Mesendoderm (in vitro differentiated cells): ENCODE measurements around the gene IPMK.
"Not testable (repeated sequence)": the region's sequence is repeated elsewhere in the genome, so short reads cannot be mapped to it uniquely, and the experiment has no call there.

Experiments
- DNase-seq: peaks from one replicate; pipeline ENCODE4 v3.0.0; 2013
- H2AK5ac ChIP-seq: 2 replicates; pipeline ENCODE4 v1.6.1; 2013; ENCODE audit warnings: low read length, inconsistent platforms
- H2BK120ac ChIP-seq: 2 replicates; pipeline ENCODE4 v1.6.1; 2013; ENCODE audit warnings: low read depth, mild to moderate bottlenecking, low read length, moderate library complexity, mixed read lengths
- H2BK15ac ChIP-seq: replicated peaks from 2 replicates; pipeline ENCODE4 v1.6.1; 2013; ENCODE audit warnings: low read depth, mild to moderate bottlenecking, moderate library complexity
- H2BK5ac ChIP-seq: 2 replicates; pipeline ENCODE4 v1.6.1; 2013; ENCODE audit warnings: low read length, inconsistent platforms
- H3K18ac ChIP-seq: 2 replicates; pipeline ENCODE4 v1.6.1; 2013; ENCODE audit warnings: mild to moderate bottlenecking, low read length, mixed read lengths
- H3K23ac ChIP-seq: one replicate; pipeline ENCODE4 v1.6.1; 2013; ENCODE audit warnings: low read length
- H3K27ac ChIP-seq: 2 replicates; pipeline ENCODE4 v1.5.1; 2013; ENCODE audit warnings: low read depth, mild to moderate bottlenecking, inconsistent platforms, low read length, moderate library complexity
- H3K27me3 ChIP-seq: 2 replicates; pipeline ENCODE4 v1.6.1; 2013; ENCODE audit warnings: low read length, control low read depth, mild to moderate bottlenecking, inconsistent platforms; ENCODE audit not compliant: insufficient read depth, poor library complexity
- H3K36me3 ChIP-seq: 2 replicates; pipeline ENCODE4 v1.6.1; 2013; ENCODE audit warnings: low read length, inconsistent platforms; ENCODE audit not compliant: control insufficient read depth, insufficient read depth
- H3K4ac ChIP-seq: one replicate; pipeline ENCODE4 v1.6.1; 2013; ENCODE audit warnings: low read depth, mild to moderate bottlenecking, low read length, moderate library complexity
- H3K4me1 ChIP-seq: 2 replicates; pipeline ENCODE4 v1.6.1; 2013; ENCODE audit warnings: low read depth, low read length, inconsistent platforms; ENCODE audit not compliant: control insufficient read depth
- H3K4me2 ChIP-seq: 2 replicates; pipeline ENCODE4 v1.6.1; 2013; ENCODE audit warnings: low read length
- H3K4me3 ChIP-seq: 2 replicates; pipeline ENCODE4 v1.5.1; 2013; ENCODE audit warnings: mild to moderate bottlenecking, low read length
- H3K56ac ChIP-seq: one replicate; pipeline ENCODE4 v1.6.1; 2013; ENCODE audit warnings: low read length
- H3K79me1 ChIP-seq: 2 replicates; pipeline ENCODE4 v1.6.1; 2013; ENCODE audit warnings: low read length, inconsistent platforms
- H3K79me2 ChIP-seq: 2 replicates; pipeline ENCODE4 v1.6.1; 2013; ENCODE audit warnings: mild to moderate bottlenecking, low read length; ENCODE audit not compliant: control insufficient read depth, insufficient read depth
- H3K9ac ChIP-seq: 2 replicates; pipeline ENCODE4 v1.6.1; 2013; ENCODE audit warnings: low read length, inconsistent platforms
- H4K5ac ChIP-seq: one replicate; pipeline ENCODE4 v1.6.1; 2013; ENCODE audit warnings: low read length
- H4K8ac ChIP-seq: one replicate; pipeline ENCODE4 v1.6.1; 2013; ENCODE audit warnings: low read depth, mild to moderate bottlenecking, control low read depth, low read length, moderate library complexity
- WGBS: extraction: QIAGEN DNeasy Blood & Tissue Kit; methylation state at CpG from one replicate; pipeline ENCODE4 v1.1.7; 2013; ENCODE audit warnings: low lambda C conversion rate, missing lambda C conversion rate; ENCODE audit not compliant: insufficient coverage; ENCODE audit errors: extremely low coverage; 5-methylcytosine and 5-hydroxymethylcytosine counted together

Gene IPMK

DNA sequence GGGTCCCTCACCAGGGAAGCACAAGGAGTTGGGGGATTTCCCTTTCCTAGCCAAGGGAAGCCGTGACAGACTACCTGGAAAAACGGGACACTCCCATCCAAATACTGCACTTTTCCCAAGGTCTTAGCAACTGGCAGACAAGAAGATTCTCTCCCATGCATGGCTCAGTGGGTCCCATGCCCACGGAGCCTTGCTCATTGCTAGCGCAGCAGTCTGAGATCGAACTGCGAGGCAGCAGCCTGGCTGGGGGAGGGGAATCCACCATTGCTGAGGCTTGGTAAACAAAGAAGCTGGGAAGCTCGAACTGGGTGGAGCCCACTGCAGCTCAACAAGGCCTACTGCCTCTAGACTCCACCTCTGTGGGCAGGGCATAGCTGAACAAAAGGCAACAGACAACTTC lies 37.8 kb downstream of the IPMK start:
- not testable (repeated sequence) for H4K5ac ChIP-seq, H3K4ac ChIP-seq, H3K79me2 ChIP-seq, H3K23ac ChIP-seq, H3K4me1 ChIP-seq, H2BK15ac ChIP-seq, H3K36me3 ChIP-seq, H3K27ac ChIP-seq, H3K4me3 ChIP-seq, H3K79me1 ChIP-seq, H3K18ac ChIP-seq, H2BK5ac ChIP-seq, H3K27me3 ChIP-seq, H2BK120ac ChIP-seq, H2AK5ac ChIP-seq, H3K4me2 ChIP-seq, H3K9ac ChIP-seq, H4K8ac ChIP-seq
- peak; percentile 34 for DNase-seq
- peak overlapping the region; percentile 42 for H3K56ac ChIP-seq
- WGBS = no CpG with 5 or more reads among the region's 7 CpGs

DNA sequence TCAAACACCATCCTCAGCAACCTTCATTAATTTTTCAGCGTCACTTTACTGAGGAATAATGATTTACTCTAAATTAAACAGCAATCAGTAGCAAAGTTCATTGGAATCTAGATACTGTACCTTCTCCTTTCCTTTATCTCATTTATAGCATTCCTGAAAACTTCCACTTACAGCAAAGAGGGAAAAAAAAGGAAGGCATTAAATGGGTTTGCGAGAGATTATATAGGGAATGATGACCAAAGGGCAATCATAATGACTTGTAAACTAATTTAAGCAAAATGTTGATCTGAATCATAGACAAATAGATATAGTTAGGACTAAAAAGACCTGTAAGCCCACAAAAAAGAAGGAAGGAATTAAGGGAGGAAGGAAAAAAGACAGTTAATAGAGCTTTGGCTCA lies 42.0 kb downstream of the IPMK start:
- no peaks in the 10 kb centered on the region for H3K79me2 ChIP-seq
- WGBS = no CpG with 5 or more reads among the region's 2 CpGs
- no peak overlapping the region for H3K4me3 ChIP-seq
- no peaks in the 10 kb centered on the region for H3K4me1 ChIP-seq
- H2BK15ac ChIP-seq = no peak overlapping the region
- H3K36me3 ChIP-seq = no peaks in the 10 kb centered on the region
- H3K18ac ChIP-seq = no peak overlapping the region
- no peak overlapping the region for H2AK5ac ChIP-seq
- no peaks in the 10 kb centered on the region for H3K79me1 ChIP-seq
- H2BK120ac ChIP-seq = no peak overlapping the region
- H3K4me2 ChIP-seq = no peak overlapping the region
- no peak overlapping the region for H4K5ac ChIP-seq
- no peak overlapping the region for H3K4ac ChIP-seq
- no peak overlapping the region for H4K8ac ChIP-seq
- H3K23ac ChIP-seq = no peak overlapping the region
- H2BK5ac ChIP-seq = no peak overlapping the region
- H3K27me3 ChIP-seq = no peaks in the 10 kb centered on the region
- no peak overlapping the region for H3K56ac ChIP-seq
- H3K9ac ChIP-seq = no peak overlapping the region
- DNase-seq = no peak
- no peak overlapping the region for H3K27ac ChIP-seq

DNA sequence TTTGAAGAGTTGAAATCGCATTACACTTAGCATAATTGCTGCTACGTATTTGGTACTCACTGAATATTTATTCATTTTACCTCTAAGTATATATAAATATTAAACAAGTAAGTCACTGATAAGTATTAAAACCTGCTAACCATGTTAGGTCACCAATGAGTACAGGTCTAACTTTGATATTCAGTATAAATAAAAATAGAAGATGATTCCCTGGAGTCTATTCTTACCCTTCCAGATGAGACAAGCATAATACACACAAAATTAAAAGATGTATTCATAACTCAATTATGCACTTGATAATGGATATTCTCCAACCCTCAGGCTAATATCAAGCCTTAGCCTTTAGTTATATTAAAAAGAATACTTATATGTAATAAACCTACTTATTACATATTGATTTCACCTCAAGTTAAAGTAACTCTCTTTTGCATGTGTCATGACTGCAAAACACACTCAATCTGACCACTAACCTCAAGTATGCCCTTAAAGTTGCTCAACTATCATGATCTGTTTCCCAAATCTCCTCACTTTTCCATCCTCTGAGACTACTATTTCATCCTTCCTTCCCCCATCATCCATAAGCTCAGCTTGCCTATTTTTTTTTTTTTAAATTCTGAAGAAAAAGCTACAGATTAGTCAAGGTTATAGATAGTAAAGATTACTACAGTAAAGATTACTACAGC lies 46.8 kb downstream of the IPMK start:
- Histone ChIP-seq H3K56ac (no peak overlapping the region), H3K23ac (no peak overlapping the region), H2BK120ac (no peak overlapping the region), H3K79me2 (no peaks in the 10 kb centered on the region), H3K4ac (no peak overlapping the region), H2BK15ac (no peak overlapping the region), H3K79me1 (no peaks in the 10 kb centered on the region), H3K27me3 (no peaks in the 10 kb centered on the region), H3K18ac (no peak overlapping the region), H3K4me1 (no peaks in the 10 kb centered on the region), H2BK5ac (no peak overlapping the region), H3K4me3 (no peak overlapping the region), H3K9ac (no peak overlapping the region), H3K4me2 (no peak overlapping the region), H3K36me3 (no peaks in the 10 kb centered on the region), H4K8ac (no peak overlapping the region), H2AK5ac (no peak overlapping the region), H3K27ac (no peak overlapping the region), H4K5ac (no peak overlapping the region)
- no CpG with 5 or more reads among the region's 2 CpGs for WGBS
- DNase-seq = no peak

DNA sequence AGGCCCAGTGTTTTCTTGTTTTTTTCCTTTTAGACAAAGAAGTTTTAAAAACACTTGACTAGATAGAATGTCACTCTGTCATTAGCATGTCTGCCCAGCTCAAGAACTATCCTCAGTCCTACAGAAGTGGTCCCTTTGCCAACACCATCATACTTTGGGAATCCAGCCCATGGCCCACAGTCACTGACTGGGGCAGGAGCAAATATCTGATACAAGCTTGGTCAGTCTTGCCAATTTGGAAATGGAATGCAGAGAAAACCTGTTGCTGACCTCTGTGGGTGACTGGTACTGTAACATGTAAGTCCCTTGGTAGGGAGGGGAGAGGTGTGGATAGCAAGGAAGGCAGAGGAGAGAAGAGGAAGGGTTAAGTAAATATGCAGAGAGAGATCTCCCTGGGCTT lies 47.8 kb downstream of the IPMK start:
- no peak overlapping the region for H2AK5ac ChIP-seq
- H2BK15ac ChIP-seq = no peak overlapping the region
- H3K27ac ChIP-seq = no peak overlapping the region
- H3K79me1 ChIP-seq = no peaks in the 10 kb centered on the region
- H3K4ac ChIP-seq = no peak overlapping the region
- H3K9ac ChIP-seq = no peak overlapping the region
- no peak overlapping the region for H4K5ac ChIP-seq
- H4K8ac ChIP-seq = no peak overlapping the region
- no peaks in the 10 kb centered on the region for H3K4me1 ChIP-seq
- no peaks in the 10 kb centered on the region for H3K79me2 ChIP-seq
- no peak overlapping the region for H3K23ac ChIP-seq
- H3K4me2 ChIP-seq = no peak overlapping the region
- DNase-seq = no peak
- H2BK5ac ChIP-seq = no peak overlapping the region
- no peak overlapping the region for H2BK120ac ChIP-seq
- no peaks in the 10 kb centered on the region for H3K27me3 ChIP-seq
- no peak overlapping the region for H3K56ac ChIP-seq
- H3K4me3 ChIP-seq = no peak overlapping the region
- no peak overlapping the region for H3K18ac ChIP-seq
- no peaks in the 10 kb centered on the region for H3K36me3 ChIP-seq

DNA sequence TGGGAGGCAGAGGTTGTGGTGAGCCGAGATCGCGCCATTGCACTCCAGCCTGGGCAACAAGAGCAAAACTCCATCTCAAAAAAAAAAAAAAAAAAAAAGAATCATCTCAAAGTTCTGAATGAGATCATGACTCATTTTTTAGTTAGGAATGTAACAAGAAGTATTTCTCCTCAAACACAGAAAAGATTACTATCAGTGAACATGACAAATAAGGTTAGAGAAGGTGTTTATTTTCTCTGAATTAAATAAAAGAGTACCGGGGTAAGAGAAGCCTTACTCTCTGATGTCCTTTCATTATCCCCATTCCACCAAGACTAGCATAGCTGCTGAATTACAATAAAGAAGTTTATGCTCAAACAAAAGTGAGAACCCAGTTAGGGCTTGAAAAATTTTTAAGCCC lies 50.1 kb downstream of the IPMK start:
- no peak overlapping the region for H3K18ac ChIP-seq
- DNase-seq = no peak
- no peaks in the 10 kb centered on the region for H3K79me1 ChIP-seq
- no peak overlapping the region for H2AK5ac ChIP-seq
- H3K27ac ChIP-seq = no peak overlapping the region
- no peaks in the 10 kb centered on the region for H3K36me3 ChIP-seq
- H3K9ac ChIP-seq = no peak overlapping the region
- H4K8ac ChIP-seq = no peak overlapping the region
- H2BK15ac ChIP-seq = no peak overlapping the region
- no peak overlapping the region for H3K4ac ChIP-seq
- no CpG with 5 or more reads among the region's 4 CpGs for WGBS
- no peaks in the 10 kb centered on the region for H3K4me1 ChIP-seq
- no peaks in the 10 kb centered on the region for H3K27me3 ChIP-seq
- H3K23ac ChIP-seq = no peak overlapping the region
- no peaks in the 10 kb centered on the region for H3K79me2 ChIP-seq
- no peak overlapping the region for H3K4me2 ChIP-seq
- no peak overlapping the region for H4K5ac ChIP-seq
- no peak overlapping the region for H3K56ac ChIP-seq
- H2BK120ac ChIP-seq = no peak overlapping the region
- no peak overlapping the region for H2BK5ac ChIP-seq
- no peak overlapping the region for H3K4me3 ChIP-seq

DNA sequence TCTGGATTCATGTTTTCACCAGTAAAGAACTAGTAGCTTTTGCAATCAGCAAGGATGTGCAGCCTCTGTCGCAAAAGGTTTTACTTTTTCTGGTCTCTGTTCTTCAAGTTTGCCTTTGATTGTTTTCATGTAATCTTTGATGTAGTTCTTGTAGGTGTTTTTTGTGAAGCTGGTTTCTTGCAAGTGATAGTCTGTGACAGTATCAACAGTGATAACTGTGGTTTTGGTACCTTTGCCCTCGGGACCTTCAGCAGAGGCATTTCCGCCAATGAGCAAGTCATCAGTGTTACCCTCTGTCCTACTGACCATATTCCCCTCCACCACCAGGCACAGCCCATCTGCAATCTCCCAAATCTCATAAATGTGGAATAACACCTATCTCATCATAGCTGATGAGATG lies 55.1 kb downstream of the IPMK start:
- no peaks in the 10 kb centered on the region for H3K79me2 ChIP-seq
- no peak overlapping the region for H3K18ac ChIP-seq
- H3K23ac ChIP-seq = no peak overlapping the region
- no peak overlapping the region for H3K9ac ChIP-seq
- no peak overlapping the region for H4K5ac ChIP-seq
- WGBS = no CpG with 5 or more reads among the region's 3 CpGs
- no peaks in the 10 kb centered on the region for H3K79me1 ChIP-seq
- H2BK15ac ChIP-seq = no peak overlapping the region
- H3K36me3 ChIP-seq = no peaks in the 10 kb centered on the region
- H3K27me3 ChIP-seq = no peaks in the 10 kb centered on the region
- H3K27ac ChIP-seq = no peak overlapping the region
- peaks cover 5% of the 10 kb centered on the region for H3K4me1 ChIP-seq
- no peak overlapping the region for H2AK5ac ChIP-seq
- no peak overlapping the region for H3K56ac ChIP-seq
- H2BK5ac ChIP-seq = no peak overlapping the region
- H2BK120ac ChIP-seq = no peak overlapping the region
- DNase-seq = no peak
- H3K4me2 ChIP-seq = no peak overlapping the region
- no peak overlapping the region for H3K4ac ChIP-seq
- no peak overlapping the region for H3K4me3 ChIP-seq
- H4K8ac ChIP-seq = no peak overlapping the region
